ENCODE results near the gene SLC15A3. TPM values are rescaled to one million over a fixed set of nuclear protein-coding genes. Genes with fewer than 3 reads are reported as not detected.

Gene SLC15A3
- total RNA-seq, 1 donor from 2014 or later = 23.1 TPM

DNA sequence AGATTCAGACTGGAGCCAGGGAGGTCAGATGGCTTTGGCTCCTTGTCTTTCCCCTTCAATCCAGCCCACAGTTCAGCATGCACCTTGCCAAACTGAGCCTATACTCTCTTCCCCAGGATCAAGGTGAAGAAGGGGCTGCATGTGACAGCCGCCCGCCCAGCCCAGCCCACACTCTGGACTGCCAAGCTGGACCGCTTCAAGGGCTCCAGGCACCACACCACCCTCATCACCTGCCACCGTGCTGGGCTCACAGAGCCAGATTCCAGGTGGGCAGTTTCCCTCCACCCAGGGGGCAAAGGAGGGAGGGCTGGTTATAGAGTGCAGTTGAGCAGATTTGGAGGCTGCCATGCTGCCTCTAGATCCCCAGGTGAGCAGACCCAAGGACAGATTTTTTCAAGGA lies 21.6 kb downstream of the SLC15A3 start:
- no peaks in the 10 kb centered on the region for H3K9me3 ChIP-seq
- no peaks in the 10 kb centered on the region for H3K27me3 ChIP-seq
- TF ChIP-seq POLR2AphosphoS5 (IDR thresholded peaks at IDR 0.05; ENCODE audit: insufficient read depth in 1 of 2, low read depth in 1 of 2) = no peak
- TF ChIP-seq, protein P1, sequence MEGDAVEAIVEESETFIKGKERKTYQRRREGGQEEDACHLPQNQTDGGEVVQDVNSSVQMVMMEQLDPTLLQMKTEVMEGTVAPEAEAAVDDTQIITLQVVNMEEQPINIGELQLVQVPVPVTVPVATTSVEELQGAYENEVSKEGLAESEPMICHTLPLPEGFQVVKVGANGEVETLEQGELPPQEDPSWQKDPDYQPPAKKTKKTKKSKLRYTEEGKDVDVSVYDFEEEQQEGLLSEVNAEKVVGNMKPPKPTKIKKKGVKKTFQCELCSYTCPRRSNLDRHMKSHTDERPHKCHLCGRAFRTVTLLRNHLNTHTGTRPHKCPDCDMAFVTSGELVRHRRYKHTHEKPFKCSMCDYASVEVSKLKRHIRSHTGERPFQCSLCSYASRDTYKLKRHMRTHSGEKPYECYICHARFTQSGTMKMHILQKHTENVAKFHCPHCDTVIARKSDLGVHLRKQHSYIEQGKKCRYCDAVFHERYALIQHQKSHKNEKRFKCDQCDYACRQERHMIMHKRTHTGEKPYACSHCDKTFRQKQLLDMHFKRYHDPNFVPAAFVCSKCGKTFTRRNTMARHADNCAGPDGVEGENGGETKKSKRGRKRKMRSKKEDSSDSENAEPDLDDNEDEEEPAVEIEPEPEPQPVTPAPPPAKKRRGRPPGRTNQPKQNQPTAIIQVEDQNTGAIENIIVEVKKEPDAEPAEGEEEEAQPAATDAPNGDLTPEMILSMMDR (IDR thresholded peaks at IDR 0.05) = no peak
- no peak for TF ChIP-seq POLR2A (IDR thresholded peaks at IDR 0.05)
- no peak overlapping the region for H3K27ac ChIP-seq
- H3K36me3 ChIP-seq = no peaks in the 10 kb centered on the region
- intact Hi-C loops (cut with DNase I) = no loop called here
- no peak overlapping the region for H3K4me3 ChIP-seq
- peaks cover 7% of the 10 kb centered on the region for H3K4me1 ChIP-seq
- no peak for DNase-seq (ENCODE audit: extremely low spot score in 2 of 2)

DNA sequence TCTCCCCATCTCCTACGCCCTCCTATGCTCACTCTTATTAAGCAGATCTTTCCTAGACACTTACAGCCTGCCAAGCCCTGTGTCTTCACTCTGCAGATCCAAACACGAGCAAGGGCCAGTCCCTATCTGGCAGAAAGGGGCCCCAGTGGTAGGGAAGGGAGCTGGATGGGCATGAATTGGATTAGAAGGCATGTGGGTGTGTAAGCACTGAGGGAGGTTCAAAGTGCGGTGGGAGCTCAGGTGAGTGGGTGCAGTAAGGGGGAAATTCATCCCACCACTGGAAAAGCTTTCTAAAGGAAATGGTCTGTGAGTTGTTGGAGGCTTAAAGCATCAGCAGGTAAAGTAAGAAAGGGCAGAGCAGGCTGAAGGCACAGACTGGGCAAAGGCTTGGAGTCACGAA lies 22.2 kb downstream of the SLC15A3 start:
- H3K4me1 ChIP-seq = peaks cover 13% of the 10 kb centered on the region
- no peak overlapping the region for H3K4me3 ChIP-seq
- intact Hi-C loops (cut with DNase I) = no loop called here
- no peaks in the 10 kb centered on the region for H3K36me3 ChIP-seq
- H3K27me3 ChIP-seq = no peaks in the 10 kb centered on the region
- no peak for DNase-seq (ENCODE audit: extremely low spot score in 2 of 2)
- no peak for TF ChIP-seq POLR2AphosphoS5 (IDR thresholded peaks at IDR 0.05; ENCODE audit: insufficient read depth in 1 of 2, low read depth in 1 of 2)
- no peak for TF ChIP-seq POLR2A (IDR thresholded peaks at IDR 0.05)
- TF ChIP-seq, protein P1 (IDR thresholded peaks at IDR 0.05) = no peak
- H3K27ac ChIP-seq = no peak overlapping the region
- H3K9me3 ChIP-seq = no peaks in the 10 kb centered on the region

DNA sequence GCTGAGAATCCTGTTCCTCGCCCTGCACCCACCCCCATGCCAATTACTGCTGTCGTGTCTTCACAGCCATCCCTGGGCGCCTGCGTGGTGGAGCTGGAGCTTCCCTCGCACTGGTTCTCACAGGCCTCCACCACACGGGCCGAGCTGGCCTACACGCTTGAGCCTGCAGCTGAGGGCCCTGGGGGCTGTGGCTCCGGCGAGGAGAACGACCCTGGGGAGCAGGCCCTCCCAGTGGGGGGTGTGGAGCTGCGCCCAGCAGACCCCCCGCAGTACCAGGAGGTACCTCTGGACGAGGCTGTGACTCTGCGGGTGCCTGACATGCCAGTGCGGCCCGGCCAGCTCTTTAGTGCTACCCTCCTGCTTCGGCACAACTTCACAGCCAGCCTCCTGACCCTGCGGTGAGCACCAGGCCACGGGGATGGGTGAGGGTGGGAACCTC lies 23.4 kb downstream of the SLC15A3 start:
- intact Hi-C loops (cut with DNase I) = no loop called here
- Histone ChIP-seq H3K36me3 (no peaks in the 10 kb centered on the region), H3K27me3 (no peaks in the 10 kb centered on the region), H3K27ac (no peak overlapping the region), H3K9me3 (no peaks in the 10 kb centered on the region), H3K4me3 (no peak overlapping the region), H3K4me1 (peaks cover 23% of the 10 kb centered on the region)
- TF ChIP-seq, protein P1 (IDR thresholded peaks at IDR 0.05) = no peak
- TF ChIP-seq POLR2A (IDR thresholded peaks at IDR 0.05) = no peak
- no peak for TF ChIP-seq POLR2AphosphoS5 (IDR thresholded peaks at IDR 0.05; ENCODE audit: insufficient read depth in 1 of 2, low read depth in 1 of 2)
- DNase-seq (ENCODE audit: extremely low spot score in 2 of 2) = no peak

DNA sequence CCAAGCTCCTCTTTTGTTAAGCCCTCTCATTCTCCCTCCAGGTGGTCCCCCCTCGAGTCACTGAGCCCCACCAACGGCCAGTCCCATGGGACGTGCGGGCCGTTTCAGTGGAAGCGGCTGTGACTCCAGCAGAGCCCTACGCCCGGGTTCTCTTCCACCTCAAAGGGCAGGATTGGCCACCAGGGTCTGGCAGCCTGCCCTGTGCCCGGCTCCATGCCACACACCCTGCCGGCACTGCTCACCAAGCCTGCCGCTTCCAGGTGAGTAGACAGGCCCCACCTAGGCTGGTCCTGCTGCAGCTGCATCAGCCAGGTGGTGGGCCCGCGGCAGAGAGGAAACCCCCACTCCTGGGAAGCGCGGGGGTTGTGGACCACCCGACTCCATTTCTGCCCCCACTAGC lies 24.4 kb downstream of the SLC15A3 start:
- Histone ChIP-seq H3K4me3 (no peak overlapping the region), H3K9me3 (no peaks in the 10 kb centered on the region), H3K4me1 (peaks cover 25% of the 10 kb centered on the region), H3K27ac (no peak overlapping the region), H3K27me3 (no peaks in the 10 kb centered on the region), H3K36me3 (peaks cover 0 to 4% of the 10 kb centered on the region in 2 donors)
- no peak for DNase-seq (ENCODE audit: extremely low spot score in 2 of 2)
- TF ChIP-seq POLR2AphosphoS5 (IDR thresholded peaks at IDR 0.05; ENCODE audit: insufficient read depth in 1 of 2, low read depth in 1 of 2) (no peak), POLR2A (IDR thresholded peaks at IDR 0.05) (no peak)
- TF ChIP-seq, protein P1 (IDR thresholded peaks at IDR 0.05) = no peak
- intact Hi-C loops (cut with DNase I) = no loop called here

DNA sequence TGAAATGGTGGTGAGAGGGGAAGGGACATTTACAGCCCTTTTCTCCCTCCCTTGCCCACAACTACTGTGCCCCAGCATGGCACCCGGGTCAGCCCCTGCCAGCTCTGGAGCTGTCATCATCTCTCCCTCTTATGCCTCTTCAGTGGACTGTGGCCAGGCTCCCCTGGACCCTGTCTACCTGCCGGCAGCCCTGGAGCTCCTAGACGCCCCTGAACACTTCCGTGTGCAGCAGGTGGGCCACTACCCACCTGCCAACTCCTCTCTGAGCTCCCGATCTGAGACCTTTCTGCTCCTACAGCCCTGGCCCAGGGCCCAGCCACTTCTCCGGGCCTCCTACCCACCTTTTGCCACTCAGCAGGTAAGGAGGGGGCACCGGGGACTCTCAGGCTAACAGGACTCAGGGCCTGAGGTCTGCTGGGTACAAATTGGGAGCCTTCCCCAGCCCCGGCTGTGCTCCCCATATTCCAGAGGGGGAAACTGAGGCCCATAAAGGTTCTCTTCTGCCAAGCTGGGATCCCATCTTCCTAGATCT lies 24.8 kb downstream of the SLC15A3 start:
- Histone ChIP-seq H3K27ac (no peak overlapping the region), H3K36me3 (peaks cover 0 to 9% of the 10 kb centered on the region in 2 donors), H3K4me3 (no peak overlapping the region), H3K9me3 (no peaks in the 10 kb centered on the region), H3K4me1 (peaks cover 25% of the 10 kb centered on the region), H3K27me3 (no peaks in the 10 kb centered on the region)
- intact Hi-C loops (cut with DNase I) = no loop called here
- no peak for DNase-seq (ENCODE audit: extremely low spot score in 2 of 2)
- TF ChIP-seq POLR2AphosphoS5 (IDR thresholded peaks at IDR 0.05; ENCODE audit: insufficient read depth in 1 of 2, low read depth in 1 of 2) (no peak), POLR2A (IDR thresholded peaks at IDR 0.05) (no peak)
- TF ChIP-seq, protein P1 (IDR thresholded peaks at IDR 0.05) = no peak
